Activated naive CD4-positive, alpha-beta T cell treated with anti-CD3 and anti-CD28 coated beads, Interleukin-2, amount 50 U/mL, for 16 hours (primary cell): ENCODE results near the gene ACSM4.

ENCODE experiments used
- DNase-seq: peaks from one replicate; pipeline ENCODE4 v3.0.0-alpha.2; 2020

Gene ACSM4

DNA sequence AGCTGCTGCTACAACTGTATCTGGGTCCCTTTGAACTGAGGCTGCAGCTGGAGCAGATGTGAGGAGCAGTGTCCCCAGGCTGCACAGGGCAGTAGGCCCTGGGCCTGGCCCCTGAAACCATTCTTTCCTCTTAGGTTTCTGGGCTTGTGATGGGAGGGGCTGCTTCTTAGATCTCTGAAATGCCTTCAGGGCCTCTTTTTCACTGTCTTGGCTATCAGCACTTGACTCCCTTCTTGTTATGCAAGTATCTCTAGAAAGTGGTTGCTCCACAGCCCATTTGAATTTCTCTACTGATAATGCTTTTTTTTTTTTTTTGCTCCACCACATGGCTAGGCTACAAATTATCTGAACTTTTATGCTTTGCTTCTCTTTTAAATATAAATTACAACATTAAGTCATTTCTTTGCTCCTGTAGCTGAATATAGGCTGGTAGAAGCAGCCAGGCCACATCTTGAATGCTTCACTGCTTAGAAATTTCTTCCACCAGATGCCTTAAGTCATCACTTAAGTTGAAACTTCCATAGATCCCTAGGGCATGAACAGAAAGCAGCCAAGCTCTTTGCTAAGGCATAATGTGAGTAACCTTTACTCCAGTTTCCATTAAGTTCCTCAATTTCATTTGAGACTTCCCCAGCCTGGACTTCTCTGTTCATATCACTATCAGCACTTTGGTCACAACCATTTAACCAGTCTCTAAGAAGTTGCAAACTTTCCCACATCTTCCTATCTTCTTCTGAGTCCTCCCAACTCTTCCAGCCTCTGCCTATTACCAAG, 41.1 kb downstream of the ACSM4 start:
- DNase-seq, result no peak

GRCh38 chr12:7346551-7347225, 42.8 kb downstream of the ACSM4 start:
- DNase-seq, result no peak

DNA sequence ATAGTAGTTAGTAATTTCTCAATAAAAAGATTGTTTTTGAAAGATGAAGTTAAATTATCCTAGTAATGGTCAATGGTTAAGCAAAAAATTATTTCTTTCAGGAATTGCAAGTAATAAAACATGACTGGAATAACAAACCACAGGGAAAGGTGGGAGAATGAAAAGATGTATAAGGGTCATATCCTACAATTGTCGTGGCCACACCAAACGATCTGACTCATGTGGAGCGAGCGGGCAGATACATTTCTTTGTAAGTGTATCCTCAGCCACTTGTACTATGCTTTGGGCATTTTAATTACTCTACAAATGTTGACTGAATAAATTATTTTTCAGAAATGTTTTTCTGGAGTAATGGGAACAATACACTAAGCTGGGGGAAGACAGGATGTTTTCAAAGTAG, 45.5 kb downstream of the ACSM4 start:
- DNase-seq, result no peak

- DNase-seq, result no peak
These were observed 47.3 kb downstream of the ACSM4 start for GRCh38 chr12:7351177-7351576.

- no peak for DNase-seq
These were observed 48.8 kb downstream of the ACSM4 start for GRCh38 chr12:7352661-7353060.

DNA sequence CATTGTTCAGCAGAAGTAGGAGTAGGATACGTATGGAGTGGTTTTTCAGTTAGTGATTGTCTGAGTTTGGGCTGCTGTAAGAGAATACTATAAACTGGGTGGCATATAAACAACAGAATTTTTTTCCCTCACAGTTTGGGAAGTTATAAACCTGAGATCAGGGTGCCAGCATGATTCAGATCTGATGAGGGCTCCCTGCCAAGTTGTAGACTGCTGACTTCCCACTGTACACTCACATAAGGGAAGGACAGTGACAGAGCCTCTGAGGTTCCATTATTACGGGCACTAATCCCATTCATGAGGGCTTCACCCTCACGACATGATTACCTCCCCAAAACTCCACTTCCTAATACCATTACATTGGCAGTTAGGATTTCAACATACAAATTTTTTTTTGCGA, 50.7 kb downstream of the ACSM4 start:
- DNase-seq, result no peak

GRCh38 chr12:7361265-7361664, 57.4 kb downstream of the ACSM4 start:
- DNase-seq, result no peak

DNA sequence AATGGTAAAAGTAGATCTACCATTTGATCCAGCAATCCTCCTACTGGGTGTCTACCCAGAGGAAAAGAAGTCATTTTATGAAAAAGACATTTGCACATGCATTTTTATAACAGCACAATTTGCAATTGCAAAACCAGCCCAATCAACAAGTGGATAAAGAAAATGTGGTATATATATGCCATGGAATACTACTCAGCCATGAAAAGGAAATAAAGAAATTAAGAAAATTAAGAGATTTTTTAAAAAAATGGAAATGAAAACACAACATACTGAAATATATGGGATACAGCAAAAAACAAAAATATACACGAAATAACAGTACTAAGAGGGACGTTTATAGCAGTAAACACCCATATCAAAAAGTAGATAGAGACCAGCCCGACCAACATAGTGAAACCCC, 58.9 kb downstream of the ACSM4 start:
- DNase-seq, result no peak

DNA sequence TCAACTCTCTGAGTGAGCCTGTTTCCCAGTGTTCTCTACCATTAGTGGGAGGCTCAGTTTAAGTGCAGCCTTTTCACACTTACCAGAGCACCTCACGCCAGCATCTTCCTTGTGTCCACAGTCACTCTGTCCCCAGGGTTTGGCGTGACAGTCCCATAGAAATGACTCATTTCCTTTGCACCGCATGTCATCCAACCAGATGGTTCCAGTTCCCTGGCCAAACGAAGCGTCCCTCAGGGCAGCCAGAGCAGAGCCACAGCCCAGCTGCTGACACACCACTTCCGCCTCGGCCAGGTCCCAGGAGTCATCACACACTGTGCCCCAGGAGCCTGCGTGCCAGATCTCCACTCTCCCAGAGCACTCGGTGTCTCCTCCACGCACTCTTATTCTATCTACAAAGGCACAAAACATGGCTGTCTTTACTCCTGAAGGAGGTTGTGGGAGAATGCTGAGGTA, 65.4 kb downstream of the ACSM4 start:
- no peak for DNase-seq

DNA sequence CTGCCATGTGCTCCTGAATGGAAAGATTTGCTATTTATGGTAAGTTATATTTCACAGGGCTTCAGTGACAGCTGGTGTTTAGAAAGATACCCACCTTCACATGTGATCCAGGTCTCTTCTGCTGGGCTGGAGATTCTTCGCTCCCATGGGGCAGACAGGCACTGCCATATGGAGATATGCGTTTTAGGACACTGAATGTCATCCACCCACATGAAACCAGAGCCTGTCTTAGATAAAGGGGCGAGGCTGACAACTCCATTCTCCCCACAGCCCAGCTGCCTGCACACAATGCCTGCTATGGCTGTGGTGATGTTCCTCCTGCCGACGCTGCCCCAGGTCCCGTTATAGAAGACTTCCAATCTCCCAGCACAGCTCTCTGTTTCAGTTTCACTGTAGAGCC, 69.4 kb downstream of the ACSM4 start:
- no peak for DNase-seq

- no peak for DNase-seq
These were observed 70.7 kb downstream of the ACSM4 start for GRCh38 chr12:7374423-7375144.

DNA sequence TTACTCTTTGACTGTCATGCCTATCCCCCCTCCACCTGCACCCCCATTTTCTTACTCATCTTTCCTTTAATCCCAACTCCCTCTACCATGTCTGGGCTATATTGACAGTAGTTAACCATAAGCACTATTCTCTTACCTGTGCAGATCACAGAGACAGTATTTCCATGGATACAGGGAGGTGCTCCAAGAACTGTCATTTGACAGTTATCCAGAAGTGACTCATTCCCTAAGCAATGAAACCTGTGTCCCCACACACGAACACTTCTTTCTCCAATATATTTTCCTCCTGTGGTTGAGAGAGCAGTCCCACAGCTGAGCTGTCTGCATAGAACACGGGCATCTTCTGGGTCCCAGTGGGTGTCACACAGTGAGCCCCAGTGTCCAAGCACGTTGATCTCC, 71.3 kb downstream of the ACSM4 start:
- DNase-seq, result no peak

DNA sequence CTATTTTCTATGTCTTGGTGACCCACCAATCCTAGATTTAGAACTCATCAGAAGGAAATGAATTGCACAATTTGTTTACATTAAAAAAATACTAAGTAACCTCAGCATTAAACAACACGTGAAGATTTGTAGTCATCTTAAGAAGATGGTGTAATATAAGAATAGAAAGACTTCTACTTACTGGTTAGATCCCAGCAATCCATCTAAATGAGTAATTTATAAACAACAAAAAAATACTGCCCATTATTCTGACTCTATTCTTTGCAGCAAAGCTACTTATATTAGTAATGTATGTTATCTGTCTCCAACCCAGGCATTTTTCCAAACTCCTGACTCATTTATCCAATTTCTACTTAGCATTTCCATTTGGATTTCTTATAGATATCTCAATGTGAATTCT, 72.3 kb downstream of the ACSM4 start:
- DNase-seq, result no peak
